WTC11 (cell line): ENCODE results near the gene NAALADL2. TPM values are rescaled to one million over a fixed set of nuclear protein-coding genes. Genes with fewer than 3 reads are reported as not detected.

Source experiments
- ATAC-seq: fragments of 200-7000 bp; cut with Tn5 transposase; 2 replicates; pipeline ENCODE4 v1.10.0; 2021; ENCODE audit warnings: mild to moderate bottlenecking, moderate library complexity
- CTCF ChIA-PET: fragments of 300-600 bp; sonication (Branson Sonifier 250); formaldehyde crosslinking; loops from one replicate; lab custom pipeline; 2021; ENCODE audit warnings: antibody characterized with exemption; lab: Charles Lee
- POLR2A ChIA-PET: fragments of 350-600 bp; sonication (Branson Sonifier 250); formaldehyde crosslinking; loops from one replicate; lab custom pipeline; 2021; ENCODE audit warnings: antibody characterized with exemption; lab: Charles Lee
- DNase-seq: peaks from one replicate; pipeline ENCODE4 v3.0.0; 2021; ENCODE audit warnings: low spot score
- H3K27ac Mint-ChIP-seq: 2 replicates; pipeline ENCODE4 v1.8.0; 2021; ENCODE audit warnings: mixed read lengths
- H3K27me3 Mint-ChIP-seq: 2 replicates; pipeline ENCODE4 v1.8.0; 2021; ENCODE audit warnings: low read depth, mild to moderate bottlenecking, moderate library complexity, mixed read lengths
- H3K36me3 Mint-ChIP-seq: 2 replicates; pipeline ENCODE4 v1.8.0; 2021; ENCODE audit warnings: mixed read lengths
- H3K4me1 Mint-ChIP-seq: 2 replicates; pipeline ENCODE4 v1.8.0; 2022; ENCODE audit warnings: mixed read lengths
- H3K4me3 Mint-ChIP-seq: 2 replicates; pipeline ENCODE4 v1.8.0; 2021; ENCODE audit warnings: mild to moderate bottlenecking, moderate library complexity, mixed read lengths
- H3K9me3 Mint-ChIP-seq: 2 replicates; pipeline ENCODE4 v1.8.0; 2021; ENCODE audit warnings: mixed read lengths
- AR ChIP-seq: fragments of 250-450 bp; sonication (Bioruptor Pico); IDR thresholded peaks from 2 replicates; pipeline ENCODE4 v1.9.0; 2021; ENCODE audit warnings: mild to moderate bottlenecking
- ARID4B ChIP-seq: sonication (generic); formaldehyde crosslinking; IDR thresholded peaks from 2 replicates; pipeline ENCODE4 v1.8.0; 2023; ENCODE audit warnings: missing genetic modification reagents, mild to moderate bottlenecking, borderline replicate concordance
- ATF3 ChIP-seq: sonication (generic); formaldehyde crosslinking; conservative IDR thresholded peaks from 2 replicates; pipeline ENCODE4 v1.8.1; 2022; ENCODE audit warnings: mild to moderate bottlenecking, missing genetic modification reagents
- EMX1 ChIP-seq: fragments of 250-450 bp; sonication (Bioruptor Pico); IDR thresholded peaks from 2 replicates; pipeline ENCODE4 v1.8.0; 2021; ENCODE audit warnings: mild to moderate bottlenecking
- ETV6 ChIP-seq: sonication (generic); formaldehyde crosslinking; IDR thresholded peaks from 2 replicates; pipeline ENCODE4 v1.8.1; 2022; ENCODE audit warnings: mild to moderate bottlenecking, missing genetic modification reagents
- IRF2 ChIP-seq: sonication (generic); formaldehyde crosslinking; IDR thresholded peaks from 2 replicates; pipeline ENCODE4 v1.8.0; 2022; ENCODE audit warnings: low read depth, missing genetic modification reagents, borderline replicate concordance
- JUN ChIP-seq: sonication (generic); formaldehyde crosslinking; IDR thresholded peaks from 2 replicates; pipeline ENCODE4 v1.8.0; 2023; ENCODE audit warnings: mild to moderate bottlenecking, missing genetic modification reagents
- NR1H2 ChIP-seq: sonication (generic); formaldehyde crosslinking; IDR thresholded peaks from 2 replicates; pipeline ENCODE4 v1.9.0; 2021; ENCODE audit warnings: mild to moderate bottlenecking, moderate library complexity, missing genetic modification reagents
- RELA ChIP-seq: sonication (generic); formaldehyde crosslinking; IDR thresholded peaks from 2 replicates; pipeline ENCODE4 v1.8.1; 2022; ENCODE audit warnings: missing genetic modification reagents, mild to moderate bottlenecking, borderline replicate concordance
- total RNA-seq: library from RNA; stranded (reverse); gene quantifications from 3 replicates; pipeline ENCODE4 v1.2.3, GENCODE V29; 2021
- TF ChIP-seq, protein P1 (sequence below): sonication (generic); formaldehyde crosslinking; IDR thresholded peaks from 2 replicates; pipeline ENCODE4 v1.8.1; 2022; ENCODE audit warnings: low read depth, missing genetic modification reagents, borderline replicate concordance
- TF ChIP-seq, protein P2 (sequence below): sonication (generic); formaldehyde crosslinking; IDR thresholded peaks from 2 replicates; pipeline ENCODE4 v1.8.1; 2023; ENCODE audit warnings: mild to moderate bottlenecking, moderate library complexity, missing genetic modification reagents

NAALADL2 gene
- total RNA-seq, 1 experiment from 2014 or later = 1.2 TPM

- H3K27me3 Mint-ChIP-seq = no peaks in the 10 kb centered on the region
- no peak overlapping the region for H3K27ac Mint-ChIP-seq
- no peak overlapping the region for H3K4me3 Mint-ChIP-seq
- no peaks in the 10 kb centered on the region for H3K36me3 Mint-ChIP-seq
- TF ChIP-seq AR (CRISPR knock-in tag) = no peak
- TF ChIP-seq, protein P1, sequence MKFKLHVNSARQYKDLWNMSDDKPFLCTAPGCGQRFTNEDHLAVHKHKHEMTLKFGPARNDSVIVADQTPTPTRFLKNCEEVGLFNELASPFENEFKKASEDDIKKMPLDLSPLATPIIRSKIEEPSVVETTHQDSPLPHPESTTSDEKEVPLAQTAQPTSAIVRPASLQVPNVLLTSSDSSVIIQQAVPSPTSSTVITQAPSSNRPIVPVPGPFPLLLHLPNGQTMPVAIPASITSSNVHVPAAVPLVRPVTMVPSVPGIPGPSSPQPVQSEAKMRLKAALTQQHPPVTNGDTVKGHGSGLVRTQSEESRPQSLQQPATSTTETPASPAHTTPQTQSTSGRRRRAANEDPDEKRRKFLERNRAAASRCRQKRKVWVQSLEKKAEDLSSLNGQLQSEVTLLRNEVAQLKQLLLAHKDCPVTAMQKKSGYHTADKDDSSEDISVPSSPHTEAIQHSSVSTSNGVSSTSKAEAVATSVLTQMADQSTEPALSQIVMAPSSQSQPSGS (CRISPR knock-in tag) = no peak
- TF ChIP-seq NR1H2 (CRISPR knock-in tag) = no peak
- TF ChIP-seq JUN (CRISPR knock-in tag) = no peak
- no peak for TF ChIP-seq EMX1 (CRISPR knock-in tag)
- H3K4me1 Mint-ChIP-seq = no peaks in the 10 kb centered on the region
- CTCF ChIA-PET = no interaction called here
- H3K9me3 Mint-ChIP-seq = no peaks in the 10 kb centered on the region
- DNase-seq (no peak), ATAC-seq (no peak)
- POLR2A ChIA-PET = no interaction called here
These were observed 843.8 kb downstream of the NAALADL2 start for GRCh38 chr3:175702956-175703355.

GRCh38 chr3:175704366-175705055 lies 845.4 kb downstream of the NAALADL2 start:
- H3K9me3 Mint-ChIP-seq = no peaks in the 10 kb centered on the region
- no peak overlapping the region for H3K27ac Mint-ChIP-seq
- H3K4me1 Mint-ChIP-seq = no peaks in the 10 kb centered on the region
- no peak for DNase-seq
- no peak overlapping the region for H3K4me3 Mint-ChIP-seq
- TF ChIP-seq NR1H2 (CRISPR knock-in tag) = no peak
- TF ChIP-seq RELA (CRISPR knock-in tag) = no peak
- no peak for TF ChIP-seq ARID4B (CRISPR knock-in tag)
- TF ChIP-seq, protein P2, sequence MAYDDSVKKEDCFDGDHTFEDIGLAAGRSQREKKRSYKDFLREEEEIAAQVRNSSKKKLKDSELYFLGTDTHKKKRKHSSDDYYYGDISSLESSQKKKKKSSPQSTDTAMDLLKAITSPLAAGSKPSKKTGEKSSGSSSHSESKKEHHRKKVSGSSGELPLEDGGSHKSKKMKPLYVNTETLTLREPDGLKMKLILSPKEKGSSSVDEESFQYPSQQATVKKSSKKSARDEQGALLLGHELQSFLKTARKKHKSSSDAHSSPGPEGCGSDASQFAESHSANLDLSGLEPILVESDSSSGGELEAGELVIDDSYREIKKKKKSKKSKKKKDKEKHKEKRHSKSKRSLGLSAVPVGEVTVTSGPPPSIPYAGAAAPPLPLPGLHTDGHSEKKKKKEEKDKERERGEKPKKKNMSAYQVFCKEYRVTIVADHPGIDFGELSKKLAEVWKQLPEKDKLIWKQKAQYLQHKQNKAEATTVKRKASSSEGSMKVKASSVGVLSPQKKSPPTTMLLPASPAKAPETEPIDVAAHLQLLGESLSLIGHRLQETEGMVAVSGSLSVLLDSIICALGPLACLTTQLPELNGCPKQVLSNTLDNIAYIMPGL (CRISPR knock-in tag) = no peak
- TF ChIP-seq ETV6 (CRISPR knock-in tag) = no peak
- no peak for TF ChIP-seq ATF3 (CRISPR knock-in tag)
- no peak for TF ChIP-seq IRF2 (CRISPR knock-in tag)
- TF ChIP-seq, all 79 proteins: peak for 0
- ChIA-PET CTCF (no interaction called here), POLR2A (no interaction called here)
- no peak for ATAC-seq
- no peaks in the 10 kb centered on the region for H3K27me3 Mint-ChIP-seq
- no peaks in the 10 kb centered on the region for H3K36me3 Mint-ChIP-seq
